ENCODE measurements around the gene BBC3. TPM values are rescaled to one million over a fixed set of nuclear protein-coding genes. Genes with fewer than 3 reads are reported as not detected.

BBC3 gene
- total RNA-seq, 1 experiment from 2014 or later = 1.7 TPM

- Histone ChIP-seq H3K36me3 (peaks cover 73% of the 10 kb centered on the region), H3K27ac (no peak overlapping the region), H3K4me1 (no peaks in the 10 kb centered on the region), H3K9me3 (replicated peaks) (no peaks in the 10 kb centered on the region), H3K4me3 (no peak overlapping the region), H3K27me3 (no peaks in the 10 kb centered on the region)
- no peak for DNase-seq
These were observed 58.1 kb downstream of the BBC3 start for GRCh38 chr19:47172666-47173455.

Other genes starting within 250 kb of the BBC3 start
- gene NPAS1, start 211.4 kb downstream of the BBC3 start, total RNA-seq (2014; rRNA removed; shearing (Covaris generic)) = not detected in 2 replicates
- gene TMEM160, start 182.6 kb downstream of the BBC3 start, total RNA-seq (2014; rRNA removed; shearing (Covaris generic)) = 22.6 and 28.8 TPM in 2 replicates
- gene ZC3H4, start 117.4 kb downstream of the BBC3 start, total RNA-seq (2014; rRNA removed; shearing (Covaris generic)) = 19.4 and 21.2 TPM in 2 replicates
- gene SAE1, start 100.4 kb downstream of the BBC3 start, total RNA-seq (2014; rRNA removed; shearing (Covaris generic)) = 202 and 219 TPM in 2 replicates
- gene CCDC9, start 25.3 kb upstream of the BBC3 start, total RNA-seq (2014; rRNA removed; shearing (Covaris generic)) = 7.2 and 10.7 TPM in 2 replicates
- 1.4 and 2.4 TPM in 2 replicates for gene INAFM1, start 43.7 kb upstream of the BBC3 start, total RNA-seq (2014; rRNA removed; shearing (Covaris generic))
- not detected in 2 replicates for gene C5AR1, start 78.7 kb upstream of the BBC3 start, total RNA-seq (2014; rRNA removed; shearing (Covaris generic))
- not detected in 2 replicates for gene C5AR2, start 101.0 kb upstream of the BBC3 start, total RNA-seq (2014; rRNA removed; shearing (Covaris generic))
- 18.9 and 20.3 TPM in 2 replicates for gene DHX34, start 118.1 kb upstream of the BBC3 start, total RNA-seq (2014; rRNA removed; shearing (Covaris generic))
- gene MEIS3, start 188.3 kb upstream of the BBC3 start, total RNA-seq (2014; rRNA removed; shearing (Covaris generic)) = 15.9 and 16.2 TPM in 2 replicates
- 0.10 TPM in 1 of 2 replicates, not detected in the other for gene SLC8A2, start 240.7 kb upstream of the BBC3 start, total RNA-seq (2014; rRNA removed; shearing (Covaris generic))

All from SJCRH30 (cell line).